HepG2 (cell line): ENCODE measurements around the gene CAPZA1. TPM values are rescaled to one million over a fixed set of nuclear protein-coding genes. Genes with fewer than 3 reads are reported as not detected.

Experiments
- ELF3 ChIP-seq: IDR thresholded peaks from 2 replicates; pipeline ENCODE4 v1.6.1; 2016; ENCODE audit warnings: missing genetic modification reagents, missing compliant biosample characterization
- HMG20A ChIP-seq: IDR thresholded peaks from 2 replicates; pipeline ENCODE4 v1.6.1; 2016; ENCODE audit warnings: borderline replicate concordance
- JUN ChIP-seq: sonication (generic); formaldehyde crosslinking; IDR thresholded peaks from 2 replicates; pipeline ENCODE4 v1.4.0; 2020; ENCODE audit warnings: mild to moderate bottlenecking, missing genetic modification reagents
- KDM4B ChIP-seq: sonication (generic); formaldehyde crosslinking; IDR thresholded peaks from 2 replicates; pipeline ENCODE4 v1.4.0; 2020; ENCODE audit warnings: missing genetic modification reagents
- MED8 ChIP-seq: sonication (generic); formaldehyde crosslinking; IDR thresholded peaks from 2 replicates; pipeline ENCODE4 v1.8.1; 2023; ENCODE audit warnings: mild to moderate bottlenecking, missing genetic modification reagents; ENCODE audit not compliant: insufficient replicate concordance
- MYC ChIP-seq: sonication (generic); formaldehyde crosslinking; IDR thresholded peaks from 2 replicates; pipeline ENCODE4 v1.9.0; 2021; ENCODE audit warnings: missing genetic modification reagents, borderline replicate concordance
- NAIF1 ChIP-seq: sonication (generic); formaldehyde crosslinking; IDR thresholded peaks from 2 replicates; pipeline ENCODE4 v1.5.0; 2020; ENCODE audit warnings: mild to moderate bottlenecking, missing genetic modification reagents, borderline replicate concordance
- NR2F6 ChIP-seq, 2 experiments: IDR thresholded peaks; 2 replicates each; pipeline ENCODE4 v1.6.1; 2016; ENCODE audit warnings: antibody characterized with exemption in 1 of 2, mild to moderate bottlenecking in 1 of 2
- PHF8 ChIP-seq: sonication (generic); formaldehyde crosslinking; IDR thresholded peaks from 2 replicates; pipeline ENCODE4 v1.5.0; 2020; ENCODE audit warnings: missing genetic modification reagents
- RFX1 ChIP-seq: fragments of 450-650 bp; IDR thresholded peaks from 2 replicates; pipeline ENCODE4 v1.6.1; 2017
- SIX4 ChIP-seq: sonication (generic); formaldehyde crosslinking; IDR thresholded peaks from 2 replicates; pipeline ENCODE4 v1.4.0; 2020; ENCODE audit warnings: missing genetic modification reagents
- ZBTB7B ChIP-seq: sonication (generic); formaldehyde crosslinking; IDR thresholded peaks from 2 replicates; pipeline ENCODE4 v1.4.0; 2020; ENCODE audit warnings: missing genetic modification reagents
- ZFP41 ChIP-seq: sonication (generic); formaldehyde crosslinking; IDR thresholded peaks from 2 replicates; pipeline ENCODE4 v1.4.0; 2020; ENCODE audit warnings: mild to moderate bottlenecking, missing genetic modification reagents, borderline replicate concordance
- ZFP82 ChIP-seq: sonication (generic); formaldehyde crosslinking; IDR thresholded peaks from 2 replicates; pipeline ENCODE4 v1.5.1; 2020; ENCODE audit warnings: mild to moderate bottlenecking, missing genetic modification reagents, borderline replicate concordance
- ZNF143 ChIP-seq: sonication (generic); formaldehyde crosslinking; IDR thresholded peaks from 2 replicates; pipeline ENCODE4 v1.4.0; 2020; ENCODE audit warnings: missing genetic modification reagents
- ZNF333 ChIP-seq: sonication (generic); formaldehyde crosslinking; IDR thresholded peaks from 2 replicates; pipeline ENCODE4 v1.4.0; 2020; ENCODE audit warnings: mild to moderate bottlenecking, missing genetic modification reagents, borderline replicate concordance
- ZNF446 ChIP-seq: sonication (generic); formaldehyde crosslinking; IDR thresholded peaks from 2 replicates; pipeline ENCODE4 v1.5.0; 2020; ENCODE audit warnings: mild to moderate bottlenecking, missing genetic modification reagents
- ZNF530 ChIP-seq: sonication (generic); formaldehyde crosslinking; IDR thresholded peaks from 2 replicates; pipeline ENCODE4 v1.5.0; 2020; ENCODE audit warnings: low read depth, mild to moderate bottlenecking, missing genetic modification reagents
- ZNF670 ChIP-seq: sonication (generic); formaldehyde crosslinking; IDR thresholded peaks from 2 replicates; pipeline ENCODE4 v1.8.0; 2022; ENCODE audit warnings: mild to moderate bottlenecking, missing genetic modification reagents, borderline replicate concordance
- ZNF800 ChIP-seq: sonication (generic); formaldehyde crosslinking; IDR thresholded peaks from 2 replicates; pipeline ENCODE4 v1.4.0; 2020; ENCODE audit warnings: missing genetic modification reagents
- polyA plus RNA-seq, 8 experiments: library from polyadenylated mRNA; depleted of rRNA in 3 of 8; stranded (reverse) in 7 of 8; unstranded in 1 of 8; fragments of >200 nt; fragmentation: Illumina TruSeq in 4 of 8; extraction: Trizol in 4 of 8; gene quantifications; 2 replicates each; pipeline versions ENCODE4 v1.2.1 to v1.2.3, GENCODE V29; 2011 to 2016; ENCODE audit warnings: low read depth in 4 of 8, missing spikeins in 1 of 8, mixed read lengths in 1 of 8; ENCODE audit not compliant: insufficient read depth in 1 of 8
- total RNA-seq, 5 experiments: library from RNA; depleted of rRNA; stranded (reverse); fragments of >200 nt; fragmentation: Illumina TruSeq; extraction: Trizol; gene quantifications; 2 replicates each; pipeline ENCODE4 v1.2.3, GENCODE V29; 2016; ENCODE audit warnings: low read depth in 1 of 5
- TF ChIP-seq, protein P1 (sequence below): conservative IDR thresholded peaks from 2 replicates; pipeline ENCODE4 v1.6.1; 2018; ENCODE audit warnings: missing genetic modification reagents
- TF ChIP-seq, protein P2 (sequence below): sonication (generic); formaldehyde crosslinking; IDR thresholded peaks from 2 replicates; pipeline ENCODE4 v1.5.1; 2020; ENCODE audit warnings: mild to moderate bottlenecking, missing genetic modification reagents, moderate library complexity

CAPZA1 gene
- total and polyA plus RNA-seq, 2 of the 13 experiments (the other 11 are each of a cell fraction or from before 2014, with no cell fraction given) = 67.0 to 117 TPM

- TF ChIP-seq, protein P1, sequence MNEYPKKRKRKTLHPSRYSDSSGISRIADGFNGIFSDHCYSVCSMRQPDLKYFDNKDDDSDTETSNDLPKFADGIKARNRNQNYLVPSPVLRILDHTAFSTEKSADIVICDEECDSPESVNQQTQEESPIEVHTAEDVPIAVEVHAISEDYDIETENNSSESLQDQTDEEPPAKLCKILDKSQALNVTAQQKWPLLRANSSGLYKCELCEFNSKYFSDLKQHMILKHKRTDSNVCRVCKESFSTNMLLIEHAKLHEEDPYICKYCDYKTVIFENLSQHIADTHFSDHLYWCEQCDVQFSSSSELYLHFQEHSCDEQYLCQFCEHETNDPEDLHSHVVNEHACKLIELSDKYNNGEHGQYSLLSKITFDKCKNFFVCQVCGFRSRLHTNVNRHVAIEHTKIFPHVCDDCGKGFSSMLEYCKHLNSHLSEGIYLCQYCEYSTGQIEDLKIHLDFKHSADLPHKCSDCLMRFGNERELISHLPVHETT (CRISPR knock-in tag) = no peak
- TF ChIP-seq ZNF446 (CRISPR knock-in tag) (no peak), NAIF1 (0 out of 2 replicates have a peak, but pooled peaks have one; percentile 47), JUN (CRISPR knock-in tag) (no peak), ZFP82 (CRISPR knock-in tag) (0 out of 2 replicates have a peak, but pooled peaks have one; percentile 67), ZFP41 (CRISPR knock-in tag) (no peak), ZNF800 (CRISPR knock-in tag) (0 out of 2 replicates have a peak, but pooled peaks have one; percentile 40), ZNF670 (CRISPR knock-in tag) (peak; percentile 61; the same call in 1 of the 2 replicates), ZNF333 (CRISPR knock-in tag) (0 out of 2 replicates have a peak, but pooled peaks have one; percentile 25), ZNF530 (CRISPR knock-in tag) (no peak), KDM4B (CRISPR knock-in tag) (0 out of 2 replicates have a peak, but pooled peaks have one; percentile 24), HMG20A (CRISPR knock-in tag) (peak; percentile 28; the same call in 1 of the 2 replicates), SIX4 (CRISPR knock-in tag) (0 out of 2 replicates have a peak, but pooled peaks have one; percentile 32), PHF8 (CRISPR knock-in tag) (peak; percentile 79), NR2F6 (IDR thresholded peaks at IDR 0.05) (peak; percentile 33; the same call in 1 of the 2 replicates), NR2F6 (CRISPR knock-in tag; IDR thresholded peaks at IDR 0.05) (peak; percentile 8; the same call in 1 of the 2 replicates), ELF3 (CRISPR knock-in tag) (0 out of 2 replicates have a peak, but pooled peaks have one; percentile 31), ZNF143 (CRISPR knock-in tag) (0 out of 2 replicates have a peak, but pooled peaks have one; percentile 17), MYC (CRISPR knock-in tag) (peak; percentile 32; the same call in 1 of the 2 replicates), RFX1 (no peak), MED8 (CRISPR knock-in tag) (peak; percentile 35), ZBTB7B (peak; percentile 64; the same call in 1 of the 2 replicates)
- TF ChIP-seq, protein P2, sequence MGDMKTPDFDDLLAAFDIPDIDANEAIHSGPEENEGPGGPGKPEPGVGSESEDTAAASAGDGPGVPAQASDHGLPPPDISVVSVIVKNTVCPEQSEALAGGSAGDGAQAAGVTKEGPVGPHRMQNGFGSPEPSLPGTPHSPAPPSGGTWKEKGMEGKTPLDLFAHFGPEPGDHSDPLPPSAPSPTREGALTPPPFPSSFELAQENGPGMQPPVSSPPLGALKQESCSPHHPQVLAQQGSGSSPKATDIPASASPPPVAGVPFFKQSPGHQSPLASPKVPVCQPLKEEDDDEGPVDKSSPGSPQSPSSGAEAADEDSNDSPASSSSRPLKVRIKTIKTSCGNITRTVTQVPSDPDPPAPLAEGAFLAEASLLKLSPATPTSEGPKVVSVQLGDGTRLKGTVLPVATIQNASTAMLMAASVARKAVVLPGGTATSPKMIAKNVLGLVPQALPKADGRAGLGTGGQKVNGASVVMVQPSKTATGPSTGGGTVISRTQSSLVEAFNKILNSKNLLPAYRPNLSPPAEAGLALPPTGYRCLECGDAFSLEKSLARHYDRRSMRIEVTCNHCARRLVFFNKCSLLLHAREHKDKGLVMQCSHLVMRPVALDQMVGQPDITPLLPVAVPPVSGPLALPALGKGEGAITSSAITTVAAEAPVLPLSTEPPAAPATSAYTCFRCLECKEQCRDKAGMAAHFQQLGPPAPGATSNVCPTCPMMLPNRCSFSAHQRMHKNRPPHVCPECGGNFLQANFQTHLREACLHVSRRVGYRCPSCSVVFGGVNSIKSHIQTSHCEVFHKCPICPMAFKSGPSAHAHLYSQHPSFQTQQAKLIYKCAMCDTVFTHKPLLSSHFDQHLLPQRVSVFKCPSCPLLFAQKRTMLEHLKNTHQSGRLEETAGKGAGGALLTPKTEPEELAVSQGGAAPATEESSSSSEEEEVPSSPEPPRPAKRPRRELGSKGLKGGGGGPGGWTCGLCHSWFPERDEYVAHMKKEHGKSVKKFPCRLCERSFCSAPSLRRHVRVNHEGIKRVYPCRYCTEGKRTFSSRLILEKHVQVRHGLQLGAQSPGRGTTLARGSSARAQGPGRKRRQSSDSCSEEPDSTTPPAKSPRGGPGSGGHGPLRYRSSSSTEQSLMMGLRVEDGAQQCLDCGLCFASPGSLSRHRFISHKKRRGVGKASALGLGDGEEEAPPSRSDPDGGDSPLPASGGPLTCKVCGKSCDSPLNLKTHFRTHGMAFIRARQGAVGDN = peak; percentile 73; the same call in 1 of the 2 replicates
These were observed 54.9 kb downstream of the CAPZA1 start, which contains the start of gene MOV10 (continued) for GRCh38 chr1:112674440-112674985.
